ENCODE data around the gene NAT9.

The NAT9 gene

DNA sequence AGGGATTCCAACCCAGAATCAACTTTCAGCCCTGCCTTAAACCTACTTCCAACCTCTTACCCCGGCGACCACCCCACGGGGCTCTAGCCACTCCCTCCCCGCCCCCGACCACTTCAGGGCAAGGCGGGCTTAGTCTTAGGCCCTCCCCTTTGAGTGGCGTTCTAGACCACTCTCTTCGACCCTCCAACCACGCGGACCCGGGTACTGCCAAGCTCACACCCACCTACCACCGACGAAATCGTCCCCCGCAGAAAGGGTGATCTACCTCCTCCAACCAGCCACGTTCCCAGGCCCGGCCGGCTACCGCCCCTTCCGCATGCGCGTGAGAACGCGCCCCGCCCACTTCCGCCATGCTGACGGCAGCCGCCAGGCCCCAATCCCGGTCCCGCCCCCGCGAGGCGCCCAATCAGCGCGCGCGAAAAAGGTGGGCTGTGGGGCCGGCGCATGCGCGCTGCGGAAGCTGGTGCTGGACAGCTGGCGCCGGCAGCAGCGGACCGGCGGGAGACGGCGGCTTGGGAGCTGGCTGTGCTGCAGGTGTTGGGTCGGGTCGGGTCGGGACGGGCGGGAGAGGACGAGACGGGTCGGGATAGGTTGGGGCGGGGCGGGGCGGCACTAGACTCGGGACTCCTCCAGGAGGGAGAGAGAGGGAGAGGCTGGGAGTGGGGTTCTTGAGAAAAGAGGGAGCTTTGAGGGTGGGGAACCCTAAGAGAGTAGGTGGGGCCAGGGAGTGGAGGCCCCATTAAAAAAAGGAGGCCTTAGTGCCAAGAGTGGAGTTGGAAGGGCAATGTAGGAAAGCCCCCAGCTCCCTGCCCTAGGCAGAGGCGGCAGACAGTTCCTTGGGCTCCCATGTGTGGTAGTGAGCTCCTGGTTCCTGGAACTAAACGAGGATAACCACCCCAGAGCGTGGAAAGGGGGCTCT lies at the start of gene NAT9 (continued):
- TF ChIP-seq, protein P1, sequence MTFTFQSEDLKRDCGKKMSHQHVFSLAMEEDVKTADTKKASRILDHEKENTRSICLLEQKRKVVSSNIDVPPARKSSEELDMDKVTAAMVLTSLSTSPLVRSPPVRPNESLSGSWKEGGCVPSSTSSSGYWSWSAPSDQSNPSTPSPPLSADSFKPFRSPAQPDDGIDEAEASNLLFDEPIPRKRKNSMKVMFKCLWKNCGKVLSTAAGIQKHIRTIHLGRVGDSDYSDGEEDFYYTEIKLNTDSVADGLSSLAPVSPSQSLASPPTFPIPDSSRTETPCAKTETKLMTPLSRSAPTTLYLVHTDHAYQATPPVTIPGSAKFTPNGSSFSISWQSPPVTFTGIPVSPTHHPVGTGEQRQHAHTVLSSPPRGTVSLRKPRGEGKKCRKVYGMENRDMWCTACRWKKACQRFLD (tag by site-specific recombination; IDR thresholded peaks at IDR 0.05): peak; percentile 76; the same call in 1 of the 2 replicates
- TF ChIP-seq ZFP69B (tag by site-specific recombination; IDR thresholded peaks at IDR 0.05) (peak; percentile 65), ZNF747 (tag by site-specific recombination; IDR thresholded peaks at IDR 0.05) (no peak), GLI2 (tag by site-specific recombination; IDR thresholded peaks at IDR 0.05; ENCODE audit: borderline replicate concordance, low read depth) (no peak), ZBTB48 (tag by site-specific recombination; IDR thresholded peaks at IDR 0.05) (0 out of 2 replicates have a peak, but pooled peaks have one; percentile 23), ZNF214 (tag by site-specific recombination; IDR thresholded peaks at IDR 0.05; ENCODE audit: borderline replicate concordance) (no peak), SP7 (tag by site-specific recombination; IDR thresholded peaks at IDR 0.05) (peak; percentile 66; the same call in 1 of the 2 replicates), TRIM28 (IDR thresholded peaks at IDR 0.05; ENCODE audit: borderline replicate concordance, low read length) (no peak), ZNF146 (tag by site-specific recombination; IDR thresholded peaks at IDR 0.05) (0 out of 2 replicates have a peak, but pooled peaks have one; percentile 25), RBAK (tag by site-specific recombination; IDR thresholded peaks at IDR 0.05) (no peak), ZNF843 (tag by site-specific recombination; IDR thresholded peaks at IDR 0.05) (peak; percentile 36; the same call in 1 of the 2 replicates), ZBTB7A (tag by site-specific recombination; IDR thresholded peaks at IDR 0.05; ENCODE audit: low read depth) (peak; percentile 68; the same call in 1 of the 2 replicates), ZNF2 (tag by site-specific recombination; IDR thresholded peaks at IDR 0.05) (peak; percentile 71; the same call in 1 of the 2 replicates), ZNF624 (tag by site-specific recombination; IDR thresholded peaks at IDR 0.05) (no peak), ZNF391 (tag by site-specific recombination; IDR thresholded peaks at IDR 0.05; ENCODE audit: borderline replicate concordance, low read depth) (0 out of 2 replicates have a peak, but pooled peaks have one; percentile 32), ZNF280C (tag by site-specific recombination; IDR thresholded peaks at IDR 0.05) (no peak), ZNF610 (tag by site-specific recombination; IDR thresholded peaks at IDR 0.05; ENCODE audit: borderline replicate concordance) (peak; percentile 60; the same call in 1 of the 2 replicates), SCRT1 (tag by site-specific recombination; IDR thresholded peaks at IDR 0.05; ENCODE audit: borderline replicate concordance) (no peak), KLF1 (tag by site-specific recombination; IDR thresholded peaks at IDR 0.05) (peak; percentile 83), ZNF692 (tag by site-specific recombination; IDR thresholded peaks at IDR 0.05) (peak; percentile 88), ZNF24 (tag by site-specific recombination; IDR thresholded peaks at IDR 0.05) (0 out of 2 replicates have a peak, but pooled peaks have one; percentile 40), ZNF645 (tag by site-specific recombination; IDR thresholded peaks at IDR 0.05) (no peak), EGR2 (tag by site-specific recombination; IDR thresholded peaks at IDR 0.05; ENCODE audit: low read depth) (peak; percentile 97), ZNF501 (tag by site-specific recombination; IDR thresholded peaks at IDR 0.05) (peak; percentile 62; the same call in 1 of the 2 replicates), ZNF639 (tag by site-specific recombination; IDR thresholded peaks at IDR 0.05) (0 out of 2 replicates have a peak, but pooled peaks have one; percentile 37), ZNF600 (tag by site-specific recombination; IDR thresholded peaks at IDR 0.05) (peak; percentile 59; the same call in 1 of the 2 replicates), GLIS2 (tag by site-specific recombination; IDR thresholded peaks at IDR 0.05) (peak; percentile 94)
- TF ChIP-seq, protein P2, sequence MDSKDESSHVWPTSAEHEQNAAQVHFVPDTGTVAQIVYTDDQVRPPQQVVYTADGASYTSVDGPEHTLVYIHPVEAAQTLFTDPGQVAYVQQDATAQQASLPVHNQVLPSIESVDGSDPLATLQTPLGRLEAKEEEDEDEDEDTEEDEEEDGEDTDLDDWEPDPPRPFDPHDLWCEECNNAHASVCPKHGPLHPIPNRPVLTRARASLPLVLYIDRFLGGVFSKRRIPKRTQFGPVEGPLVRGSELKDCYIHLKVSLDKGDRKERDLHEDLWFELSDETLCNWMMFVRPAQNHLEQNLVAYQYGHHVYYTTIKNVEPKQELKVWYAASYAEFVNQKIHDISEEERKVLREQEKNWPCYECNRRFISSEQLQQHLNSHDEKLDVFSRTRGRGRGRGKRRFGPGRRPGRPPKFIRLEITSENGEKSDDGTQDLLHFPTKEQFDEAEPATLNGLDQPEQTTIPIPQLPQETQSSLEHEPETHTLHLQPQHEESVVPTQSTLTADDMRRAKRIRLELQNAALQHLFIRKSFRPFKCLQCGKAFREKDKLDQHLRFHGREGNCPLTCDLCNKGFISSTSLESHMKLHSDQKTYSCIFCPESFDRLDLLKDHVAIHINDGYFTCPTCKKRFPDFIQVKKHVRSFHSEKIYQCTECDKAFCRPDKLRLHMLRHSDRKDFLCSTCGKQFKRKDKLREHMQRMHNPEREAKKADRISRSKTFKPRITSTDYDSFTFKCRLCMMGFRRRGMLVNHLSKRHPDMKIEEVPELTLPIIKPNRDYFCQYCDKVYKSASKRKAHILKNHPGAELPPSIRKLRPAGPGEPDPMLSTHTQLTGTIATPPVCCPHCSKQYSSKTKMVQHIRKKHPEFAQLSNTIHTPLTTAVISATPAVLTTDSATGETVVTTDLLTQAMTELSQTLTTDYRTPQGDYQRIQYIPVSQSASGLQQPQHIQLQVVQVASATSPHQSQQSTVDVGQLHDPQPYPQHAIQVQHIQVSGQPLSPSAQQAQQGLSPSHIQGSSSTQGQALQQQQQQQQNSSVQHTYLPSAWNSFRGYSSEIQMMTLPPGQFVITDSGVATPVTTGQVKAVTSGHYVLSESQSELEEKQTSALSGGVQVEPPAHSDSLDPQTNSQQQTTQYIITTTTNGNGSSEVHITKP (tag by site-specific recombination; IDR thresholded peaks at IDR 0.05): peak; percentile 83
